HepG2 (cell line): ENCODE measurements around the gene KDM7A. TPM values are rescaled to one million over a fixed set of nuclear protein-coding genes. Genes with fewer than 3 reads are reported as not detected.

ENCODE experiments used
- BCL6 ChIP-seq: IDR thresholded peaks from 2 replicates; pipeline ENCODE4 v1.6.1; 2016; ENCODE audit warnings: missing genetic modification reagents, missing compliant biosample characterization
- CENPX ChIP-seq: sonication (generic); formaldehyde crosslinking; IDR thresholded peaks from 2 replicates; pipeline ENCODE4 v1.9.0; 2021; ENCODE audit warnings: mild to moderate bottlenecking, missing genetic modification reagents, moderate library complexity
- FOXK2 ChIP-seq: fragments of 450-650 bp; IDR thresholded peaks from 2 replicates; pipeline ENCODE4 v1.6.1; 2016
- GTF2F1 ChIP-seq: fragments of 150-350 bp; IDR thresholded peaks from 2 replicates; pipeline ENCODE4 v1.6.1; 2014; ENCODE audit warnings: low read length
- HDAC2 ChIP-seq: sonication (generic); formaldehyde crosslinking; IDR thresholded peaks from 2 replicates; pipeline ENCODE4 v1.4.0; 2020; ENCODE audit warnings: missing genetic modification reagents
- HOXD1 ChIP-seq: sonication (generic); formaldehyde crosslinking; IDR thresholded peaks from 2 replicates; pipeline ENCODE4 v1.5.0; 2020; ENCODE audit warnings: missing genetic modification reagents
- MIXL1 ChIP-seq: IDR thresholded peaks from 2 replicates; pipeline ENCODE4 v1.6.1; 2016
- MYNN ChIP-seq: sonication (generic); formaldehyde crosslinking; IDR thresholded peaks from 2 replicates; pipeline ENCODE4 v1.4.0; 2020; ENCODE audit warnings: mild to moderate bottlenecking, low read depth, missing genetic modification reagents
- NBN ChIP-seq: fragments of 450-650 bp; conservative IDR thresholded peaks from 2 replicates; pipeline ENCODE4 v1.6.1; 2017
- RXRB ChIP-seq: IDR thresholded peaks from 2 replicates; pipeline ENCODE4 v1.6.1; 2016; ENCODE audit warnings: borderline replicate concordance, missing genetic modification reagents, missing compliant biosample characterization
- SRF ChIP-seq: IDR thresholded peaks from 2 replicates; pipeline ENCODE4 v1.6.1; 2011; ENCODE audit warnings: mild to moderate bottlenecking, low read depth, low read length, moderate library complexity
- XRCC5 ChIP-seq: fragments of 200-400 bp; formaldehyde crosslinking; optimal IDR thresholded peaks from 2 replicates; pipeline ENCODE3; 2017; ENCODE audit warnings: mild to moderate bottlenecking, low read length
- ZFP37 ChIP-seq: sonication (generic); formaldehyde crosslinking; IDR thresholded peaks from 2 replicates; pipeline ENCODE4 v1.4.0; 2020; ENCODE audit warnings: missing genetic modification reagents, borderline replicate concordance
- ZKSCAN1 ChIP-seq: fragments of 150-350 bp; IDR thresholded peaks from 2 replicates; pipeline ENCODE4 v1.6.1; 2014; ENCODE audit warnings: low read length
- ZNF17 ChIP-seq: sonication (generic); formaldehyde crosslinking; IDR thresholded peaks from 2 replicates; pipeline ENCODE4 v1.5.0; 2020; ENCODE audit warnings: mild to moderate bottlenecking, missing genetic modification reagents
- ZNF33B ChIP-seq: sonication (generic); formaldehyde crosslinking; IDR thresholded peaks from 2 replicates; pipeline ENCODE4 v1.5.1; 2020; ENCODE audit warnings: mild to moderate bottlenecking, missing genetic modification reagents
- ZNF431 ChIP-seq: sonication (generic); formaldehyde crosslinking; IDR thresholded peaks from 2 replicates; pipeline ENCODE4 v1.9.0; 2022; ENCODE audit warnings: missing genetic modification reagents, low read depth, mild to moderate bottlenecking, borderline replicate concordance
- ZNF446 ChIP-seq: sonication (generic); formaldehyde crosslinking; IDR thresholded peaks from 2 replicates; pipeline ENCODE4 v1.5.0; 2020; ENCODE audit warnings: mild to moderate bottlenecking, missing genetic modification reagents
- ZNF546 ChIP-seq: sonication (generic); formaldehyde crosslinking; conservative IDR thresholded peaks from 2 replicates; pipeline ENCODE4 v1.8.1; 2023; ENCODE audit warnings: mild to moderate bottlenecking, missing genetic modification reagents
- ZNF672 ChIP-seq: sonication (generic); formaldehyde crosslinking; IDR thresholded peaks from 2 replicates; pipeline ENCODE4 v1.8.1; 2022; ENCODE audit warnings: missing genetic modification reagents
- ZNF75D ChIP-seq: sonication (generic); formaldehyde crosslinking; IDR thresholded peaks from 2 replicates; pipeline ENCODE4 v1.8.1; 2023; ENCODE audit warnings: missing genetic modification reagents, mild to moderate bottlenecking, borderline replicate concordance
- ZNF773 ChIP-seq: sonication (generic); formaldehyde crosslinking; IDR thresholded peaks from 2 replicates; pipeline ENCODE4 v1.4.0; 2020; ENCODE audit warnings: missing genetic modification reagents, borderline replicate concordance
- ZSCAN21 ChIP-seq: sonication (generic); formaldehyde crosslinking; IDR thresholded peaks from 2 replicates; pipeline ENCODE4 v1.8.0; 2022; ENCODE audit warnings: mild to moderate bottlenecking, missing genetic modification reagents, moderate library complexity, borderline replicate concordance
- polyA plus RNA-seq, 8 experiments: library from polyadenylated mRNA; depleted of rRNA in 3 of 8; stranded (reverse) in 7 of 8; unstranded in 1 of 8; fragments of >200 nt; fragmentation: Illumina TruSeq in 4 of 8; extraction: Trizol in 4 of 8; gene quantifications; 2 replicates each; pipeline versions ENCODE4 v1.2.1 to v1.2.3, GENCODE V29; 2011 to 2016; ENCODE audit warnings: low read depth in 4 of 8, missing spikeins in 1 of 8, mixed read lengths in 1 of 8; ENCODE audit not compliant: insufficient read depth in 1 of 8
- total RNA-seq, 5 experiments: library from RNA; depleted of rRNA; stranded (reverse); fragments of >200 nt; fragmentation: Illumina TruSeq; extraction: Trizol; gene quantifications; 2 replicates each; pipeline ENCODE4 v1.2.3, GENCODE V29; 2016; ENCODE audit warnings: low read depth in 1 of 5
- TF ChIP-seq, protein P1 (sequence below): sonication (generic); formaldehyde crosslinking; IDR thresholded peaks from 2 replicates; pipeline ENCODE4 v1.4.0; 2020; ENCODE audit warnings: mild to moderate bottlenecking, low read depth, missing genetic modification reagents
- TF ChIP-seq, protein P2 (sequence below): sonication (generic); formaldehyde crosslinking; IDR thresholded peaks from 2 replicates; pipeline ENCODE4 v1.5.0; 2020; ENCODE audit warnings: mild to moderate bottlenecking, missing genetic modification reagents, moderate library complexity
- TF ChIP-seq, protein P3 (sequence below): sonication (generic); formaldehyde crosslinking; IDR thresholded peaks from 2 replicates; pipeline ENCODE4 v1.8.0; 2022; ENCODE audit warnings: mild to moderate bottlenecking, missing genetic modification reagents, borderline replicate concordance
- TF ChIP-seq, protein P4 (sequence below): sonication (generic); formaldehyde crosslinking; IDR thresholded peaks from 2 replicates; pipeline ENCODE4 v1.4.0; 2020; ENCODE audit warnings: mild to moderate bottlenecking, missing genetic modification reagents

Gene KDM7A
- total and polyA plus RNA-seq, 2 of the 13 experiments (the other 11 are each of a cell fraction or from before 2014, with no cell fraction given), result 10.8 to 16.8 TPM

DNA sequence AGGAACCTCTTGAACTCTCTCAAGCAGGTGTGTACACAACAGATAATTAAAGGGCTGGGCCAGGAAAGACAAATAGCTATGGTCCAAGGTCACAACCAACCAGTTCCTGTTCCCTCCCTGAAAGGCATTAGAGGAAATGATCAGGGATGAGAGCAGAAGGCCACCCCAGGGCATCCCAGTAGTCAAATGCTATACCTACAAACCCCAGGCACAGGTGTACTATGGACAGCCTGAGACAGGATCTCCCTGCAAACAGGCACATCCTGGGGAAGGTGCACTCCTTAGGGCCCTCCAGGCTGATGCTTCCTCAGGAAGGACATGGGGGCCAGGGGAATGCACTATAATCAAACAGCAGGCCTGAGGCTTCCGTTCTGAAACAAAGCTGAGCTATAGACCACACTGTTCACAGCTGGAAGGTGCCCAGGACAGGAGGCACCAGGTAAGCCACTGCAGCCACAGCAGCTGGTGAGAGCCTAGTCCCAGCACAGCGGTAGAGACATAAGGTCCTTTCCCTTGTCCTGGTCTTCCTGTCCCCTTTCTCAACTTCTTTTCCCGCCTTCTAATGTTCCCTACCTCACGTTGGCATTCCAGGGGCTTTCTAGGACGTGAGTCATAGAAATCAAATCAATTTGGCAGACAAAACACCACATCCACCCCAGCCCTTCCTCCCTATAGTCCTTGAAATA lies 127.3 kb downstream of the KDM7A start (continued):
- TF ChIP-seq, protein P1, sequence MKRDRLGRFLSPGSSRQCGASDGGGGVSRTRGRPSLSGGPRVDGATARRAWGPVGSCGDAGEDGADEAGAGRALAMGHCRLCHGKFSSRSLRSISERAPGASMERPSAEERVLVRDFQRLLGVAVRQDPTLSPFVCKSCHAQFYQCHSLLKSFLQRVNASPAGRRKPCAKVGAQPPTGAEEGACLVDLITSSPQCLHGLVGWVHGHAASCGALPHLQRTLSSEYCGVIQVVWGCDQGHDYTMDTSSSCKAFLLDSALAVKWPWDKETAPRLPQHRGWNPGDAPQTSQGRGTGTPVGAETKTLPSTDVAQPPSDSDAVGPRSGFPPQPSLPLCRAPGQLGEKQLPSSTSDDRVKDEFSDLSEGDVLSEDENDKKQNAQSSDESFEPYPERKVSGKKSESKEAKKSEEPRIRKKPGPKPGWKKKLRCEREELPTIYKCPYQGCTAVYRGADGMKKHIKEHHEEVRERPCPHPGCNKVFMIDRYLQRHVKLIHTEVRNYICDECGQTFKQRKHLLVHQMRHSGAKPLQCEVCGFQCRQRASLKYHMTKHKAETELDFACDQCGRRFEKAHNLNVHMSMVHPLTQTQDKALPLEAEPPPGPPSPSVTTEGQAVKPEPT (CRISPR knock-in tag), result peak; percentile 90; the same call in 1 of the 2 replicates
- TF ChIP-seq, protein P2, sequence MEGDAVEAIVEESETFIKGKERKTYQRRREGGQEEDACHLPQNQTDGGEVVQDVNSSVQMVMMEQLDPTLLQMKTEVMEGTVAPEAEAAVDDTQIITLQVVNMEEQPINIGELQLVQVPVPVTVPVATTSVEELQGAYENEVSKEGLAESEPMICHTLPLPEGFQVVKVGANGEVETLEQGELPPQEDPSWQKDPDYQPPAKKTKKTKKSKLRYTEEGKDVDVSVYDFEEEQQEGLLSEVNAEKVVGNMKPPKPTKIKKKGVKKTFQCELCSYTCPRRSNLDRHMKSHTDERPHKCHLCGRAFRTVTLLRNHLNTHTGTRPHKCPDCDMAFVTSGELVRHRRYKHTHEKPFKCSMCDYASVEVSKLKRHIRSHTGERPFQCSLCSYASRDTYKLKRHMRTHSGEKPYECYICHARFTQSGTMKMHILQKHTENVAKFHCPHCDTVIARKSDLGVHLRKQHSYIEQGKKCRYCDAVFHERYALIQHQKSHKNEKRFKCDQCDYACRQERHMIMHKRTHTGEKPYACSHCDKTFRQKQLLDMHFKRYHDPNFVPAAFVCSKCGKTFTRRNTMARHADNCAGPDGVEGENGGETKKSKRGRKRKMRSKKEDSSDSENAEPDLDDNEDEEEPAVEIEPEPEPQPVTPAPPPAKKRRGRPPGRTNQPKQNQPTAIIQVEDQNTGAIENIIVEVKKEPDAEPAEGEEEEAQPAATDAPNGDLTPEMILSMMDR, result 0 out of 2 replicates have a peak, but pooled peaks have one; percentile 13
- TF ChIP-seq MYNN (no peak), HDAC2 (CRISPR knock-in tag) (peak; percentile 99), ZNF546 (0 out of 2 replicates have a peak, but pooled peaks have one; percentile 48), ZNF431 (CRISPR knock-in tag) (peak; percentile 17; the same call in 1 of the 2 replicates), ZNF672 (CRISPR knock-in tag) (no peak), MIXL1 (peak; percentile 100), CENPX (CRISPR knock-in tag) (no peak), ZNF33B (CRISPR knock-in tag) (no peak), FOXK2 (peak; percentile 69; the same call in 1 of the 2 replicates), NBN (no peak), BCL6 (peak; percentile 98), XRCC5 (peak; percentile 17), ZNF446 (no peak), ZNF773 (CRISPR knock-in tag) (no peak), ZSCAN21 (CRISPR knock-in tag) (peak; percentile 83; the same call in 1 of the 2 replicates), ZKSCAN1 (peak; percentile 47; the same call in 1 of the 2 replicates), HOXD1 (peak; percentile 87), SRF (peak; percentile 84), RXRB (CRISPR knock-in tag) (peak; percentile 99), ZFP37 (no peak), ZNF17 (CRISPR knock-in tag) (0 out of 2 replicates have a peak, but pooled peaks have one; percentile 26), ZNF75D (CRISPR knock-in tag) (no peak), GTF2F1 (no peak)
- TF ChIP-seq, protein P3, sequence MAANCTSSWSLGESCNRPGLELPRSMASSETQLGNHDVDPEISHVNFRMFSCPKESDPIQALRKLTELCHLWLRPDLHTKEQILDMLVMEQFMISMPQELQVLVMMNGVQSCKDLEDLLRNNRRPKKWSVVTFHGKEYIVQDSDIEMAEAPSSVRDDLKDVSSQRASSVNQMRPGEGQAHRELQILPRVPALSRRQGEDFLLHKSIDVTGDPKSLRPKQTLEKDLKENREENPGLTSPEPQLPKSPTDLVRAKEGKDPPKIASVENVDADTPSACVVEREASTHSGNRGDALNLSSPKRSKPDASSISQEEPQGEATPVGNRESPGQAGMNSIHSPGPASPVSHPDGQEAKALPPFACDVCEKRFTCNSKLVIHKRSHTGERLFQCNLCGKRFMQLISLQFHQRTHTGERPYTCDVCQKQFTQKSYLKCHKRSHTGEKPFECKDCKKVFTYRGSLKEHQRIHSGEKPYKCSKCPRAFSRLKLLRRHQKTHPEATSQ (CRISPR knock-in tag), result peak; percentile 89; the same call in 1 of the 2 replicates
- TF ChIP-seq, protein P4, sequence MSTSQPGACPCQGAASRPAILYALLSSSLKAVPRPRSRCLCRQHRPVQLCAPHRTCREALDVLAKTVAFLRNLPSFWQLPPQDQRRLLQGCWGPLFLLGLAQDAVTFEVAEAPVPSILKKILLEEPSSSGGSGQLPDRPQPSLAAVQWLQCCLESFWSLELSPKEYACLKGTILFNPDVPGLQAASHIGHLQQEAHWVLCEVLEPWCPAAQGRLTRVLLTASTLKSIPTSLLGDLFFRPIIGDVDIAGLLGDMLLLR (CRISPR knock-in tag), result no peak; the same call in 1 of the 2 replicates
